ENCODE results near the gene SLC66A1.

Gene SLC66A1

DNA sequence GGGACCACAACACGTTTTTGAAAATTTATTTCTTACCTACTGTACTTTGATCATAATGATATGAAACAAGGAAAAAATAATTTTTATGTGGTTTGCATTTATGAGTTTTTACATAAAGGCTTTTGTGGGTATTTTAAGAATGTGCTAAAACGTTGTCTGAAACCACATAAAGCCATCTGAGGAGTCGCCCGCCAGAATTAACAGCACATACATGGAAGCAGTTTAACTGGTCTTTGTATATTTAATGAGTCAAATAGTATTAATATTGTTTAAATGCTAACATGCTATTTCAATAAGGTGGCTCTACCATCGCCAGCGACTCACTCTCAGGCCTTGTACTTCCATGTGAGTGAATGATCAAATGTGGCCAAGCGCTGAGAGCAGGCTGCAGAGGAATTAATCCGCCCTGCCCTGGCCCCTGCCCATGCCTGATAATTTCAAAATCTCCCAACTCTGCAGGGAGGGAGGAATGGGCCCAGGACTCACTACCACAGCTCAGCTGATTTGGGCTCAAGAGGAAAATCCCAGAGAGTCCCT lies 49.6 kb downstream of the SLC66A1 start:
- intact Hi-C loops (cut with micrococcal nuclease), result no loop called here
- no peaks in the 10 kb centered on the region for H3K27me3 Mint-ChIP-seq
- H3K36me3 Mint-ChIP-seq (ENCODE audit: low read depth), result peaks cover 84% of the 10 kb centered on the region
- no peak overlapping the region for H3K4me3 Mint-ChIP-seq
- no peaks in the 10 kb centered on the region for H3K9me3 Mint-ChIP-seq
- H3K4me1 Mint-ChIP-seq (ENCODE audit: low read depth), result no peaks in the 10 kb centered on the region
- H3K27ac Mint-ChIP-seq, result no peak overlapping the region

DNA sequence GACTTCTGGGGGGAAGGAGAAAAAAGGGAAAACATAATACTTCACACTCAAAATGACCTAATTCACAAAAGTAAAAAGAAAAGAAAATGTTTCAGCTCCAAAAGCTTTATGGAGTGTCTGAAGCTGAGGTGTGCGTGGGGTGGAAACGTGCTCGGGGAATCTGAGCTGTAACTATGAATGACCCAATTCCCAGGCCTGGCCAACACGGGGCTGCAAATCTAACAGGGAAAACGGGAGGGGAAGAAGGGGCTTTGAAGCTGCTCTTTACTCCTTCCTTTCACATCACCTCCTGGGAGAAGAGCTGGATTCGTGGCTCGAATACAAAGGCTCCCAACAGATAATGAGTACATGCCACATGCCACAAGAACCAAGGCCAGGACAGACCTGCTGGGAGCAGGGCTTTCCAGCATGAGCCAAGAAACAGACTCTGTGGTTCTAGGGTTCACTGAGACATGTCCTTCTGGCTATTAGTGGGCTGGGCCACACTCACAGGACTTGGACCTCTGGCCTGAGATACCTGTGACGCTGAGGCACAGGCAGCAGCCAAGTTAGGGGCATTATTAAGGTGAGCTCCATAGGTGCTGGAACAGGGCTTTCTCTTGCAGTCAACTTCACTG lies 51.5 kb downstream of the SLC66A1 start:
- no peak overlapping the region for H3K27ac Mint-ChIP-seq
- no peak overlapping the region for H3K4me3 Mint-ChIP-seq
- peaks cover 82% of the 10 kb centered on the region for H3K36me3 Mint-ChIP-seq (ENCODE audit: low read depth)
- intact Hi-C loops (cut with micrococcal nuclease), result no loop called here
- H3K27me3 Mint-ChIP-seq, result no peaks in the 10 kb centered on the region
- no peaks in the 10 kb centered on the region for H3K9me3 Mint-ChIP-seq
- no peaks in the 10 kb centered on the region for H3K4me1 Mint-ChIP-seq (ENCODE audit: low read depth)

DNA sequence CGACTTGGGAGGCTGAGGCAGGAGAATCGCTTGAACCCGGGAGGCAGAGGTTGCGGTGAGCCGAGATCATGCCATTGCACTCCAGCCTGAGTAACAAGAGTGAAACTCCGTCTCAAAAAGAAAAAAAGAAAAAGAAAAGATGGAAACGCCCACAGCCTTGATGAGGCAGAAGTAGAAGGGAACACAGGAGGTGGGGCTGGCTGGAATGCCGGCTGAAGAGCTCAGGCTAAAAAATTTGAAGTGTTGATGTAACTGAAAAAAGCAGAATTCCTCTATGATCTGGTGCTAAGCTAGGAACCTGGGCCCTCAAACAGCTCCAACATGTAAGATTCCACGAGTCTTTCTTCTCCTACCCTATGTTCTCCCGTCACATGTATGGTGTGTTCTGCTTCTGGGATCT lies 53.6 kb downstream of the SLC66A1 start:
- Mint-ChIP-seq H3K4me1 (ENCODE audit: low read depth) (peaks cover 10% of the 10 kb centered on the region), H3K9me3 (no peaks in the 10 kb centered on the region), H3K4me3 (no peak overlapping the region), H3K27ac (no peak overlapping the region), H3K36me3 (ENCODE audit: low read depth) (peaks cover 84% of the 10 kb centered on the region), H3K27me3 (no peaks in the 10 kb centered on the region)
- intact Hi-C loops (cut with micrococcal nuclease), result no loop called here

DNA sequence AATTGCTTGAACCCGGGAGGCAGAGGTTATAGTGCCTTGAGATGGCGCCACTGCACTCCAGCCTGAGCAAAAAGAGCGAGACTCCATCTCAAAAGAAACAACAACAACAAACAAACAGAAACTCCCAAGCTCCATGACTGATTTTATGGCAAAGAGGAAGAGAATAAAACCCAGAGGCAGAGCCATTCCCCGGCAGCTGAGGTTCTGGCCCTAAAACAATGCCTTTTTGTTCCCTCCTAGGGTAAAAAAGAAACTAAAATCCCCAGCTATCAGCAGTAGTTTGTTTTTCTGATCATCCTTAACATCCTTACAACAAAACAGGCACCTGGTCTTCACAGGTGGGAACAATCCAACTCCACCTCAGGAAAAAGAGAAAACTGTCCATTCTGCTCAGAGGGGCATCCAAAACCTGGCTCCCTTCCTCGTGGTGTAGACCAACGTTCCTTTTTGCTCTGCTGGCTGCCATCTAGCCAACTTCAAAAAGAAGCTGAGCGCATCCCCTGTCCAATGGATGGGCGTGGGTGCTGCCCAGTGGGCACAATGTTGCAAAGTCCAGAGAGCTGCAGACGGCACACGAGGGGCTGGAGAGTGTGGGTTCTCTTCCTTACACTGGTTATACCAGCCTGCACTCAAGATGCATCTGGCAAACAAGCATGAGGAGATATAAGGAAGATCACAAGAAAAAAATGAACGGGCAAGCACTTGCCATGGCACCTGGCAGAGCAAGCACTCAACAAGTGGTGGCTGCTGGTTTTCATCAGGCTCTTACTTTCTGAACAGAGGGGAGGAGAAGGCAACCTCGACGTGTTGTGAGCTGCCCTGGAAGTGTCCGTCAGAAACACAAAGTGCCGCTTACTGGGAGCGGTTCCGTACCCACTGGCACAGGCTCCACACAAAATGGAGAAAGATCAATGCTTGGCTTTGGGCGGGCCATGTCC lies 54.7 kb downstream of the SLC66A1 start:
- intact Hi-C loops (cut with micrococcal nuclease), result no loop called here
- Mint-ChIP-seq H3K36me3 (ENCODE audit: low read depth) (peaks cover 88% of the 10 kb centered on the region), H3K27me3 (no peaks in the 10 kb centered on the region), H3K27ac (no peak overlapping the region), H3K9me3 (no peaks in the 10 kb centered on the region), H3K4me1 (ENCODE audit: low read depth) (peaks cover 18% of the 10 kb centered on the region), H3K4me3 (no peak overlapping the region)

DNA sequence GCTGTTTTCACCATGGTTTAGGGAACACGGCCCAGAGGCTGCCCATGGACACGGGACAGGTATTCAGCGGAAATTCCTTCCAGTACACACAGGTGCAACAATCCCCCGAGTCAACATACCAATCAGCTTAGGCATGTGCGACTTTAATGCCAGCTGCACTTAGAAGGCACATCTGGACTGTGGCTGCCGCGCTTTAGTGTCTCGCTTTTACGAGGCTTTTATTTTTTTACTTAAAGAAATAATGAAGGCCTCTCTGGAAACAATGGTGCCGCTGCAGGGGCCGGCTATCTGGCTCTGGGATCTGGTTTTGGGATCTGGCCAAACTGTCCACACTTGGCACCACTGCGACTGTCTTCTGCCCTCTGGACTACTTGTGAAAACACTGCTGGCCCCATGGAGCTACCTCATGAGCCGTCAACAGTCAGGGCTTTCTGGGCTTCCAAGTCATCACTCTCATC lies 55.5 kb downstream of the SLC66A1 start:
- intact Hi-C loops (cut with micrococcal nuclease), result no loop called here
- peaks cover 23% of the 10 kb centered on the region for H3K4me1 Mint-ChIP-seq (ENCODE audit: low read depth)
- no peaks in the 10 kb centered on the region for H3K9me3 Mint-ChIP-seq
- no peaks in the 10 kb centered on the region for H3K27me3 Mint-ChIP-seq
- no peak overlapping the region for H3K4me3 Mint-ChIP-seq
- peaks cover 88% of the 10 kb centered on the region for H3K36me3 Mint-ChIP-seq (ENCODE audit: low read depth)
- H3K27ac Mint-ChIP-seq, result no peak overlapping the region

DNA sequence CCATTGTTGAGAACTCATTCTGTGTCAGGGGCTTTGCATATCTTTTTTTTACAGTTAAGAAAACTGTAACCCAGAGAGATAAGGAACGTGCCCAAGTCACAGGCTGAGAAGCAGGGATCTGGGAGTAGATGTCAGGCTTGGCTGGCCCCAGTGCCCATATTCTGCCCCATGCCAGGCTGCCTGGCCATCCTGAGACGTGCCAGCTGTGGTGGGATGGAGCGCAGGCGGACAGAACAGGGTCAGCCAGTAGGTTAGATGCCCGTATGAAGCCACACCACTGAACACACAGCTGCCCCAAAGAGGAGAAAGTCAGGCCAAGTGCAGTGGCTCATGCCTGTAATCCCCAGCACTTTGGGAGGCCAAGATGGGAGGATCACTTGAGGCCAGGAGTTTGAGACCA lies 55.9 kb downstream of the SLC66A1 start:
- intact Hi-C loops (cut with micrococcal nuclease), result no loop called here
- Mint-ChIP-seq H3K27ac (no peak overlapping the region), H3K9me3 (no peaks in the 10 kb centered on the region), H3K4me3 (no peak overlapping the region), H3K27me3 (no peaks in the 10 kb centered on the region), H3K4me1 (ENCODE audit: low read depth) (peaks cover 27% of the 10 kb centered on the region), H3K36me3 (ENCODE audit: low read depth) (peaks cover 88% of the 10 kb centered on the region)

DNA sequence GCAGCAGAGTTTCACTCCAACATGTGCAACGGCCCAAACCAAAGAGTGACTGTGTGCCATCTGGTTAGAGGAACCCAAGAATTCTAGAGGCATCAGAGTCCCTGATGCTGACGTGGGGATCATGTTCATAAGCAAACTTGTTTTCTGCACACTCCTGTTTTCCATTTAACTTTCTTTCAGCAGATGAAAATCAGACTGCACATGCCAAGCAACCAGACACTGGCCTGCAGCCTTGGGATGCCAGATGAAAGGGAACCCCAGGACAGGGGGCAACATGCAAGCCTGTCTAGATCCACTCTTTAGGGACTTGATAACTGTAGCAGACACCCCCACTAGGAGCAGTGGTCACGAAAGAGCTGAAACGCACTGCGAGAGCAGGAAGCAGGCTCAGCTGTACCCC lies 56.8 kb downstream of the SLC66A1 start:
- Mint-ChIP-seq H3K9me3 (no peaks in the 10 kb centered on the region), H3K27ac (no peak overlapping the region), H3K4me3 (no peak overlapping the region), H3K36me3 (ENCODE audit: low read depth) (peaks cover 90% of the 10 kb centered on the region), H3K4me1 (ENCODE audit: low read depth) (peaks cover 31% of the 10 kb centered on the region), H3K27me3 (no peaks in the 10 kb centered on the region)
- intact Hi-C loops (cut with micrococcal nuclease), result no loop called here

DNA sequence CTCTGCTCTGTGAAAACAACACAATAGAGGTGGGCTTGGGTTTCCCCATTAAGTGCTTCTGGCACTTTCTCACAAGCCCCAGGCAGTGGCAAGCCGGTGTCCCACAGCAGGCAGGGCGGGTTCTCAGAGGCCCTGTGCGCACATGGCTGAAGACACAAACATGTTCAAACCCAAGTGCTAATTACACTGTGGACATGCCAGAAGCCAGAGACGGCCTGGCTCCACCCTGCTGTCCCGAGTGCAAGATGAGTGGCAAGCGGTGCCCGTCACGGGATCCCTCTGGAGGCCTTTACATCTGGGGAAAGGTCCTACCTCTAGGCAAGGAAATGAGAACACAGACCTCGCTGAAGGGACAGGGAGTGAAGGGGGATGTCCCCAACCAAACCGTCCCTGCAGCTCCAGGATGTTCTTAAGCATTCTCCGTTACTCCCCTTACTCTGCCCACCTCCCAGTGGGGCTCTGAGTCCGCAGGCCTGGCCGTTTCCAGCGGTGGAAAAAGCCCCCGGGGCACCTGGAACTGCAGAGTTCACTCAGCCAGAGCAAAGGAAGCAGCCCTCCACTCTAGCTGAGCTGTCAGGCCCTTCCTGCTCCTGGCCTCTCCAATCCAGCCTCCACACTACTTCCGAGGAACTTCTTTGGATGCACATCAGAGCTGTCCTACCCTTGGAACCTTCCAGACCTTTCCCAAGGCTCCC lies 57.4 kb downstream of the SLC66A1 start:
- H3K4me3 Mint-ChIP-seq, result no peak overlapping the region
- H3K27me3 Mint-ChIP-seq, result no peaks in the 10 kb centered on the region
- H3K4me1 Mint-ChIP-seq (ENCODE audit: low read depth), result peaks cover 31% of the 10 kb centered on the region
- peaks cover 92% of the 10 kb centered on the region for H3K36me3 Mint-ChIP-seq (ENCODE audit: low read depth)
- intact Hi-C loops (cut with micrococcal nuclease), result no loop called here
- H3K9me3 Mint-ChIP-seq, result no peaks in the 10 kb centered on the region
- H3K27ac Mint-ChIP-seq, result peak overlapping the region; percentile 21

DNA sequence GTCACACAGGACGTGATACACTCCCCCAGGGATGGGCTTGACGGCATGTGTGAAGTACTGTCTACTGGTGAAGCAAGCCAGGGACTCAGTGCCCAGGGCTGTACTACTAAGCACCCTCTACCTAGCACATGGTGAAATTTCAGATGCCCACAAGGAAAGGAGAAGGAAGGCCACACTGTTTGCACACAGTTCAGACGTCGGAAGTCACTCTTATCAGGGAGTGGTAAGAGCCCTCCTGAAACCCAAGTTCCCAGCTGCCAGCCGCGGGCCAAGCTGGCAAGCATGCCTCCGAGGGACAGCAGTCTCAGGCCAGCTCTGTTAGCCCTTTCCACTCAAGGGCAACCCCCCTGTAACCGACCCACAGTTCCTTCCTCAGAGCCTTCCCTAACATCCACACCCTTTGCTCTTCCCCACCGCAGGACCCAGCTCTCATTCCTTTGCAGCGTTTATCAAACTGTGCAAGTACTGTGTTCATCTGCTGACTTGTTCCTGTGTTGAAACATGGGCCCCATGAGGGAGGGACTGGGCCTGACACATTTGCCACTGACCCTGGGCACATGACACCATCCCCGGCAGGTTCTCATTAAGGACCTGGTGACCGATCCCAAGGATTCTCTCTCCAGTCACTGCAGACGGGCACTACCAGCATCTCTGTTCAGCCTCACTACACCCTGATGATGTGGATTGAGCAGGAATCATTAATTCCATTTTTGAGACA lies 58.5 kb downstream of the SLC66A1 start:
- intact Hi-C loops (cut with micrococcal nuclease), result no loop called here
- H3K36me3 Mint-ChIP-seq (ENCODE audit: low read depth), result peaks cover 92% of the 10 kb centered on the region
- H3K9me3 Mint-ChIP-seq, result no peaks in the 10 kb centered on the region
- H3K27me3 Mint-ChIP-seq, result no peaks in the 10 kb centered on the region
- no peak overlapping the region for H3K4me3 Mint-ChIP-seq
- H3K27ac Mint-ChIP-seq, result peak overlapping the region; percentile 21
- peaks cover 35% of the 10 kb centered on the region for H3K4me1 Mint-ChIP-seq (ENCODE audit: low read depth)

DNA sequence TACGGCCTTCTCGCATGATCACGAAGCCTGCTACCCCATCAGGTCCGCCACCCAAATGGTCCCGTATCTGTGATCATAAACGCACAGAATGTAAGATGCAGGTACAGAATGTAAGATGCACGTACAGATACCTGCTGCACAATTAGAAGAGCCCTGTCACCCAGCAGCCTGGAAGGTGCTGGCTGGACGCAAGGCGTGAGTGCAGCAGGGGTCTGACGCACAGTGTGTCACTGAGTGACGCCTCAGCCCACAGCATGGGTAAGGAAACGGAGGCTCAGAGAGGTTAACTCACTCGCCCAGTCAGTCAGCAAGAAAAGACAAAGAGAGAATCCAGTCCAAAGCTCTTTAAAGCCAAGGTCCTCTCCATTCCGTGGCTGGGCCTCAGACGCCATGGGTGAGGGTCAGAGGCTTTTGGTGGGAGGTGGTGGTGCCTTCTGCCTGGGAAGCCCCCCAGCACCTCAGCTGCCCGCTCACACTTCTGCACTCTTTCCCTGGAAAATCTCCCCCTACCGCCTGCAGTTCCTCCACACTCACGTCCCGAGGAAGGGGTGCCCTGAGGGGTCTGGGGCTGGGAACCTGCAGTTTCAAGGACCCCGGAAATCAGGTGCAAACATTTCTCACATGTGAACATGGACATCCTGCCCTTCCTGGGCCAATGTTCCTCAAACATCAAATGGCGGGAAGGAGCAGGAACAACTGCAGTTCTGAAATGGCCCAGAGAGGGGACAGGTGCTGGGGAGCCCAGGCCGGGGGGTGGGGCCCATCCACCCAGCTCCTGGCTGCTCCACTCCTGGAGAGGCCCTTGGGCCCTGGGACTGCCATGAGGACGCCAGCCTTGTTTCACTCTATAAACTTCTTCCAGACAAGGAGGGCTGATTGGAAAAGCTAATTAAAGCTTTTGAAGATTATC lies 59.4 kb downstream of the SLC66A1 start:
- H3K27ac Mint-ChIP-seq, result no peak overlapping the region
- H3K27me3 Mint-ChIP-seq, result no peaks in the 10 kb centered on the region
- H3K9me3 Mint-ChIP-seq, result no peaks in the 10 kb centered on the region
- H3K4me1 Mint-ChIP-seq (ENCODE audit: low read depth), result peaks cover 41% of the 10 kb centered on the region
- intact Hi-C loops (cut with micrococcal nuclease), result no loop called here
- no peak overlapping the region for H3K4me3 Mint-ChIP-seq
- peaks cover 93% of the 10 kb centered on the region for H3K36me3 Mint-ChIP-seq (ENCODE audit: low read depth)

DNA sequence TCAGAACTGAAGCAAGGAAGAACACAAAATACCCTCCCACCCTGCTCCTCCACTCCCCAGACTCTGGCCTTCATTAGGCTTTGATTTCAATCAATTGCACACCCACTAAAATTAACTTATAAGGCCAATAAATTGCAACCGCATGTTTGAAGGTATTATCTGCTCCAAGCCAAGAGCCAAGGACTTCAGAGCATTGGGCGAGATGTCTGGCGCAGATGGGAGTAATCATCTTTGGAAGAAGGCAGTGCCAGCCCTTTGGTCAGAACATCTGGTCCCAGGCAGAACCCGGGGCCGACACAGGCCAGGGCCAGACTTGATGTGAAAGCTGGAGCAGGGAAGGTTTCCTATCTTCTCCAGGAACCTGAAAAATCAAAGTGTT lies 60.0 kb downstream of the SLC66A1 start:
- H3K4me3 Mint-ChIP-seq, result no peak overlapping the region
- no peak overlapping the region for H3K27ac Mint-ChIP-seq
- H3K9me3 Mint-ChIP-seq, result no peaks in the 10 kb centered on the region
- H3K36me3 Mint-ChIP-seq (ENCODE audit: low read depth), result peaks cover 94% of the 10 kb centered on the region
- intact Hi-C loops (cut with micrococcal nuclease), result no loop called here
- no peaks in the 10 kb centered on the region for H3K27me3 Mint-ChIP-seq
- peaks cover 41% of the 10 kb centered on the region for H3K4me1 Mint-ChIP-seq (ENCODE audit: low read depth)

DNA sequence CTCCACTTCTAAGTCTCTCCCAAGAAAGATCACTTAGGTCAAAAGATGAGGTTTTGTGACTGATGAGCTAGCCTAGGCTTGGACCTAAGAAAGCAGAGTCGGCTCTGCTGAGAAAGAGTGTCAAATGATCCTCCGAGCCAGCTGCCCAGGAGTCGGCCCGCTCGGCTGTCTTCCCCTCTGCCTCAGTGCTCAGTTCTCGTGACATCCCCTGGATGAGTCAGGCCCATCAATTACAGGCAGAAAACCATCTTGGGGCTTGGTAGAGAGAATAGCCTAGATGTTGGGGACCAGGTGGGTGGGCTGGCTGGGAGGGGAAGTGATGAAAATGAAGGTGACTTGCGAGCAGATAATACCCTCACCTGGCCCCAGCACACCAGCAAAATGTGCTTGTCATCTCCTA lies 60.5 kb downstream of the SLC66A1 start:
- H3K9me3 Mint-ChIP-seq, result no peaks in the 10 kb centered on the region
- no peaks in the 10 kb centered on the region for H3K27me3 Mint-ChIP-seq
- peaks cover 42% of the 10 kb centered on the region for H3K4me1 Mint-ChIP-seq (ENCODE audit: low read depth)
- H3K4me3 Mint-ChIP-seq, result no peak overlapping the region
- no peak overlapping the region for H3K27ac Mint-ChIP-seq
- peaks cover 95% of the 10 kb centered on the region for H3K36me3 Mint-ChIP-seq (ENCODE audit: low read depth)
- intact Hi-C loops (cut with micrococcal nuclease), result no loop called here

Data from dendritic cell treated with granulocyte-macrophage colony-stimulating factor and Interleukin-4, amounts not matched to agents 40 ng/mL and 50 ng/mL, for 4 days (primary cell).